Fibroblast of lung (primary cell): ENCODE measurements around the gene LITAF. TPM values are rescaled to one million over a fixed set of nuclear protein-coding genes. Genes with fewer than 3 reads are reported as not detected.

Source experiments
- DNase-seq, 2 donors: peaks; one replicate each; pipeline versions ENCODE4 v3.0.0 to v3.0.0-alpha.2; 2010; ENCODE audit warnings: low read depth in 2 of 2
- H2AFZ ChIP-seq: 2 replicates; pipeline ENCODE4 v1.5.1; 2012; ENCODE audit warnings: low read length, control low read depth, inconsistent platforms
- H3K27ac ChIP-seq: 2 replicates; pipeline ENCODE4 v1.5.1; 2011; ENCODE audit warnings: low read length, control low read depth; ENCODE audit not compliant: insufficient read depth
- H3K27me3 ChIP-seq: 2 replicates; pipeline ENCODE4 v1.5.1; 2011; ENCODE audit warnings: mild to moderate bottlenecking, low read length; ENCODE audit not compliant: control insufficient read depth, insufficient read depth
- H3K36me3 ChIP-seq: 2 replicates; pipeline ENCODE4 v1.5.1; 2011; ENCODE audit warnings: low read length; ENCODE audit not compliant: control insufficient read depth, insufficient read depth
- H3K4me1 ChIP-seq: 2 replicates; pipeline ENCODE4 v1.5.1; 2011; ENCODE audit warnings: low read length; ENCODE audit not compliant: control insufficient read depth, insufficient read depth; ENCODE audit errors: extremely low read depth
- H3K4me2 ChIP-seq: 2 replicates; pipeline ENCODE4 v1.5.1; 2011; ENCODE audit warnings: low read length, control low read depth; ENCODE audit not compliant: insufficient read depth; ENCODE audit errors: extremely low read depth
- H3K4me3 ChIP-seq, 4 experiments: fragments of 200-600 bp in 1 of 4; sonication (generic) in 1 of 4; replicated peaks in 1 of 4; 2 replicates each; pipeline ENCODE4 v1.5.1; 2011 to 2016; ENCODE audit warnings: low read length in 4 of 4, low read depth in 3 of 4, mild to moderate bottlenecking in 3 of 4, control low read depth in 2 of 4, inconsistent platforms in 1 of 4, mixed read lengths in 1 of 4; ENCODE audit not compliant: insufficient read depth in 1 of 4; ENCODE audit errors: control extremely low read depth in 1 of 4
- H3K79me2 ChIP-seq: 2 replicates; pipeline ENCODE4 v1.5.1; 2012; ENCODE audit warnings: mild to moderate bottlenecking, low read length, inconsistent platforms; ENCODE audit not compliant: control insufficient read depth, insufficient read depth
- H3K9ac ChIP-seq: 2 replicates; pipeline ENCODE4 v1.5.1; 2011; ENCODE audit warnings: mild to moderate bottlenecking, low read length, control low read depth; ENCODE audit not compliant: insufficient read depth
- H3K9me3 ChIP-seq: 2 replicates; pipeline ENCODE4 v1.5.1; 2012; ENCODE audit warnings: low read depth, low read length; ENCODE audit not compliant: control insufficient read depth, insufficient read depth
- H4K20me1 ChIP-seq: 2 replicates; pipeline ENCODE4 v1.5.1; 2011; ENCODE audit warnings: low read length; ENCODE audit not compliant: control insufficient read depth, insufficient read depth; ENCODE audit errors: extremely low read depth
- EZH2 ChIP-seq: IDR thresholded peaks from 2 replicates; pipeline ENCODE4 v1.5.1; 2012; ENCODE audit warnings: low read length, control low read depth, mild to moderate bottlenecking; ENCODE audit errors: missing control alignments
- polyA plus RNA-seq, 2 donors: library from polyadenylated mRNA; depleted of rRNA in 1 of 2; stranded (reverse) in 1 of 2; unstranded in 1 of 2; fragments of >200 nt; gene quantifications; 2 replicates each; pipeline ENCODE4 v1.2.1, GENCODE V29; 2011 to 2012; ENCODE audit warnings: missing spikeins in 1 of 2
- total RNA-seq: library from RNA; depleted of rRNA; stranded (reverse); fragments of >200 nt; gene quantifications from 2 replicates; pipeline ENCODE4 v1.2.1, GENCODE V29; 2014
- TF ChIP-seq, protein P1 (sequence below), 2 donors: IDR thresholded peaks in 1 of 2; conservative IDR thresholded peaks in 1 of 2; 1 replicate in 1 of 2; 2 replicates in 1 of 2; pipeline ENCODE4 v1.5.1; 2011 to 2012; ENCODE audit warnings: low read length in 2 of 2, control low read depth in 1 of 2, inconsistent platforms in 1 of 2, low read depth in 1 of 2, mild to moderate bottlenecking in 1 of 2

LITAF gene
- total and polyA plus RNA-seq, 2 donors (not counting 1 experiment from before 2014, with no cell fraction given), result 79.6 to 162 TPM

DNA sequence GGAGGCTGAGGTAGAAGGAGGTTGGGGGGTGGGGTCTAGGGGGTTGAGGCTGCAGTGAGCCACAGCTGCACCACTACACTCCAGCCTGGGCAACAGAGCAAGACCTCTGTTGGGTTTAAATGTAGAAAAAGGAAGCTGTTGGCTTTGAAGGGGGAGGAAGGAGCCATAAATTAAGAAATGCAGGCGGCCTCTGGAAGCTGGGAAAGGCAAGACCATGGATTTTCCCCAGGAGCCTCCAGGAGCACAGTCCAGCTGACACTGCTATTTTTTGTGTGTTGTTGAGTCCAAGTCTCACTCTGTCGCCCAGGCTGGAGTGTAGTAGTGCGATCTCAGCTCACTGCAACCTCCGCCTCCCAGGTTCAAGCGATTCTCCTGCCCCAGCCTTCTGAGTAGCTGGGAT, 15.9 kb downstream of the LITAF start:
- DNase-seq, result no peak
- Histone ChIP-seq H3K4me1 (peaks cover 1% of the 10 kb centered on the region), H3K9ac (no peak overlapping the region), H3K36me3 (no peaks in the 10 kb centered on the region), H3K79me2 (peaks cover 37% of the 10 kb centered on the region), H3K4me3 (no peak overlapping the region), H3K27me3 (no peaks in the 10 kb centered on the region), H3K27ac (no peak overlapping the region), H4K20me1 (no peaks in the 10 kb centered on the region), H3K4me2 (no peak overlapping the region), H3K9me3 (no peaks in the 10 kb centered on the region), H2AFZ (no peak overlapping the region)
- TF ChIP-seq, protein P1, sequence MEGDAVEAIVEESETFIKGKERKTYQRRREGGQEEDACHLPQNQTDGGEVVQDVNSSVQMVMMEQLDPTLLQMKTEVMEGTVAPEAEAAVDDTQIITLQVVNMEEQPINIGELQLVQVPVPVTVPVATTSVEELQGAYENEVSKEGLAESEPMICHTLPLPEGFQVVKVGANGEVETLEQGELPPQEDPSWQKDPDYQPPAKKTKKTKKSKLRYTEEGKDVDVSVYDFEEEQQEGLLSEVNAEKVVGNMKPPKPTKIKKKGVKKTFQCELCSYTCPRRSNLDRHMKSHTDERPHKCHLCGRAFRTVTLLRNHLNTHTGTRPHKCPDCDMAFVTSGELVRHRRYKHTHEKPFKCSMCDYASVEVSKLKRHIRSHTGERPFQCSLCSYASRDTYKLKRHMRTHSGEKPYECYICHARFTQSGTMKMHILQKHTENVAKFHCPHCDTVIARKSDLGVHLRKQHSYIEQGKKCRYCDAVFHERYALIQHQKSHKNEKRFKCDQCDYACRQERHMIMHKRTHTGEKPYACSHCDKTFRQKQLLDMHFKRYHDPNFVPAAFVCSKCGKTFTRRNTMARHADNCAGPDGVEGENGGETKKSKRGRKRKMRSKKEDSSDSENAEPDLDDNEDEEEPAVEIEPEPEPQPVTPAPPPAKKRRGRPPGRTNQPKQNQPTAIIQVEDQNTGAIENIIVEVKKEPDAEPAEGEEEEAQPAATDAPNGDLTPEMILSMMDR (conservative IDR thresholded peaks at IDR 0.05 in 1 of 2, IDR thresholded peaks at IDR 0.05 in 1 of 2; ENCODE audit: low read depth in 1 of 2, low read length in 2 of 2), result no peak
- no peak for TF ChIP-seq EZH2

DNA sequence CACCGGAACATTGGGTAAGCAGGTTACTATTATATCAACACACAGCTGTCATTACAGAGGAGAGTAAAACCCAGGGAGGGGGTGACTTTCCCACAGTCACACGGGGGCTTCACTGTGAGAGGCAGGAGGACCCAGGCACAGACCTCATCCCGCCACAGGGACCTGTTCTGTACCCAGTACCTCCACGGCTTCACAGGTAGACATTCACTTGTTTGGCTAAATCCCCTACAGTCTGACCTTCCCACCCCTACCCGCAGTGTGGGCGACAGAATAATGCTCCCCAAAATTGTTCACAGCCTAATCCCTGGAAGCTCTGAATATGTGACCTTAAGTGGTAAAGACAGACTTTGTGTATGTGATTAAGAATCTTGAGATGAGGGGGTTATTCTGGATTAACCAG, 16.5 kb downstream of the LITAF start:
- no peaks in the 10 kb centered on the region for H4K20me1 ChIP-seq
- H3K4me1 ChIP-seq, result no peaks in the 10 kb centered on the region
- no peak overlapping the region for H3K27ac ChIP-seq
- no peak overlapping the region for H3K4me3 ChIP-seq
- H3K36me3 ChIP-seq, result no peaks in the 10 kb centered on the region
- no peak overlapping the region for H3K9ac ChIP-seq
- H3K4me2 ChIP-seq, result no peak overlapping the region
- no peak overlapping the region for H2AFZ ChIP-seq
- H3K9me3 ChIP-seq, result no peaks in the 10 kb centered on the region
- TF ChIP-seq EZH2, result no peak
- TF ChIP-seq, protein P1 (conservative IDR thresholded peaks at IDR 0.05 in 1 of 2, IDR thresholded peaks at IDR 0.05 in 1 of 2; ENCODE audit: low read depth in 1 of 2, low read length in 2 of 2), result no peak
- H3K79me2 ChIP-seq, result peaks cover 36% of the 10 kb centered on the region
- DNase-seq, result no peak
- no peaks in the 10 kb centered on the region for H3K27me3 ChIP-seq

DNA sequence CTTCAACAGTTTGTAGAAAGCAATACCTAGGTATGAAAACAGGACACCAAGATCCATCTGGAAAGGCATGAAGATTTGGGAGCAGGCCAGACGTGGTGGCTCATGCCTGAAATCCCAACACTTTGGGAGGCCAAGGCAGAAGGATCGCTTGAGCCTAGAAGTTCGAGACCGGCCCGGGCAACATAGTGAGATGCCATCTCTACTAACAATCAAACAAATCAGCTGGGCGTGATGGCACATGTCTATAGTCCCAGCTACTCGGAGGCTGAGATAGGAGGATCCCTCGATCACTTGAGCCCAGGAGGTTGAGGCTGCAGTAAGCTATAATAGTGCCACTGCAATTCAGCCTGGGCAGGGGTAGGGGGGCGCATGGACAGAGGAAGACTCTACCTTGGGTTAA, 20.3 kb downstream of the LITAF start:
- Histone ChIP-seq H3K79me2 (peaks cover 19% of the 10 kb centered on the region), H3K9me3 (no peaks in the 10 kb centered on the region), H3K9ac (no peak overlapping the region), H3K36me3 (no peaks in the 10 kb centered on the region), H3K4me2 (no peak overlapping the region), H3K27me3 (no peaks in the 10 kb centered on the region), H4K20me1 (no peaks in the 10 kb centered on the region), H2AFZ (no peak overlapping the region), H3K27ac (no peak overlapping the region), H3K4me3 (no peak overlapping the region), H3K4me1 (peaks cover under 1% of the 10 kb centered on the region)
- DNase-seq, result no peak
- TF ChIP-seq, protein P1 (conservative IDR thresholded peaks at IDR 0.05 in 1 of 2, IDR thresholded peaks at IDR 0.05 in 1 of 2; ENCODE audit: low read depth in 1 of 2, low read length in 2 of 2), result no peak
